Gastrocnemius medialis (tissue), 4 donors: ENCODE data around the gene LRMDA.

Experiments
- CTCF ChIP-seq, 5 experiments: fragments of 450-650 bp in 3 of 5; fragments of 200-600 bp in 2 of 5; sonication (generic) in 2 of 5; IDR thresholded peaks in 4 of 5; conservative IDR thresholded peaks in 1 of 5; 1 replicate in 4 of 5; 2 replicates in 1 of 5; pipeline ENCODE4 v1.5.1; 2016 to 2019; ENCODE audit warnings: antibody characterized with exemption in 5 of 5, mild to moderate bottlenecking in 3 of 5, moderate library complexity in 3 of 5
- POLR2A ChIP-seq, 2 donors: fragments of 450-650 bp; IDR thresholded peaks; one replicate each; pipeline ENCODE4 v1.6.1; 2017; ENCODE audit warnings: antibody characterized with exemption in 2 of 2, mild to moderate bottlenecking in 2 of 2, moderate library complexity in 2 of 2

- TF ChIP-seq POLR2A (IDR thresholded peaks at IDR 0.05) (no peak), CTCF (IDR thresholded peaks at IDR 0.05 in 4 of 5, conservative IDR thresholded peaks at IDR 0.05 in 1 of 5) (no peak)
Measured at GRCh38 chr10:75484717-75485116, 53.3 kb downstream of the LRMDA start.
